Panc1 (cell line): ENCODE results near the gene SGPL1.

ENCODE experiments used
- TF ChIP-seq, protein P1 (sequence below): fragments of 450-650 bp; IDR thresholded peaks from 2 replicates; pipeline ENCODE4 v1.5.1; 2017; ENCODE audit warnings: mild to moderate bottlenecking
- TF ChIP-seq, protein P2 (sequence below), 2 experiments: IDR thresholded peaks; 2 replicates each; pipeline ENCODE4 v1.6.1; 2011 to 2012; ENCODE audit warnings: low read depth in 2 of 2, control low read depth in 1 of 2, low read length in 1 of 2, mild to moderate bottlenecking in 1 of 2, moderate library complexity in 1 of 2; ENCODE audit not compliant: insufficient read depth in 1 of 2

DNA sequence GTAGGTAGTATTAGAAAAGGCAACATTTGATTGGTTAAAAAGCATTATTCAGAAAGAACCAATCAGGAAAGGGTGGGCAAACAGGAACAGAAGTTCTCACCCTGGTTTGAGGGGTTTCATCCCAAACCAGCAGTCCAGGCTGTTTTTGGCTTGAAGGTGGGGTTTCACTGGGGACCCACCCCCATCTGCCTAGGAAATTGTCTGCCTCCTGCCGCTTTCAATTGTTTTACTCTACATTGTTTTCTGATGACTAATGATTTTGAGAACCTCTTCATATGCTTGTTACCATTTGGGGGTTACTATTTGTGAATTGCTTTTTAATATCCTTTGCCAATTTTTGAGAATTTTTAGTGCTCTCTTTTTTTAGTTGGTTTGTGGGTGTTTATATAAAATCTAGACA lies 75.9 kb downstream of the SGPL1 start:
- TF ChIP-seq, protein P1, sequence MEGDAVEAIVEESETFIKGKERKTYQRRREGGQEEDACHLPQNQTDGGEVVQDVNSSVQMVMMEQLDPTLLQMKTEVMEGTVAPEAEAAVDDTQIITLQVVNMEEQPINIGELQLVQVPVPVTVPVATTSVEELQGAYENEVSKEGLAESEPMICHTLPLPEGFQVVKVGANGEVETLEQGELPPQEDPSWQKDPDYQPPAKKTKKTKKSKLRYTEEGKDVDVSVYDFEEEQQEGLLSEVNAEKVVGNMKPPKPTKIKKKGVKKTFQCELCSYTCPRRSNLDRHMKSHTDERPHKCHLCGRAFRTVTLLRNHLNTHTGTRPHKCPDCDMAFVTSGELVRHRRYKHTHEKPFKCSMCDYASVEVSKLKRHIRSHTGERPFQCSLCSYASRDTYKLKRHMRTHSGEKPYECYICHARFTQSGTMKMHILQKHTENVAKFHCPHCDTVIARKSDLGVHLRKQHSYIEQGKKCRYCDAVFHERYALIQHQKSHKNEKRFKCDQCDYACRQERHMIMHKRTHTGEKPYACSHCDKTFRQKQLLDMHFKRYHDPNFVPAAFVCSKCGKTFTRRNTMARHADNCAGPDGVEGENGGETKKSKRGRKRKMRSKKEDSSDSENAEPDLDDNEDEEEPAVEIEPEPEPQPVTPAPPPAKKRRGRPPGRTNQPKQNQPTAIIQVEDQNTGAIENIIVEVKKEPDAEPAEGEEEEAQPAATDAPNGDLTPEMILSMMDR, result no peak
- TF ChIP-seq, protein P2, sequence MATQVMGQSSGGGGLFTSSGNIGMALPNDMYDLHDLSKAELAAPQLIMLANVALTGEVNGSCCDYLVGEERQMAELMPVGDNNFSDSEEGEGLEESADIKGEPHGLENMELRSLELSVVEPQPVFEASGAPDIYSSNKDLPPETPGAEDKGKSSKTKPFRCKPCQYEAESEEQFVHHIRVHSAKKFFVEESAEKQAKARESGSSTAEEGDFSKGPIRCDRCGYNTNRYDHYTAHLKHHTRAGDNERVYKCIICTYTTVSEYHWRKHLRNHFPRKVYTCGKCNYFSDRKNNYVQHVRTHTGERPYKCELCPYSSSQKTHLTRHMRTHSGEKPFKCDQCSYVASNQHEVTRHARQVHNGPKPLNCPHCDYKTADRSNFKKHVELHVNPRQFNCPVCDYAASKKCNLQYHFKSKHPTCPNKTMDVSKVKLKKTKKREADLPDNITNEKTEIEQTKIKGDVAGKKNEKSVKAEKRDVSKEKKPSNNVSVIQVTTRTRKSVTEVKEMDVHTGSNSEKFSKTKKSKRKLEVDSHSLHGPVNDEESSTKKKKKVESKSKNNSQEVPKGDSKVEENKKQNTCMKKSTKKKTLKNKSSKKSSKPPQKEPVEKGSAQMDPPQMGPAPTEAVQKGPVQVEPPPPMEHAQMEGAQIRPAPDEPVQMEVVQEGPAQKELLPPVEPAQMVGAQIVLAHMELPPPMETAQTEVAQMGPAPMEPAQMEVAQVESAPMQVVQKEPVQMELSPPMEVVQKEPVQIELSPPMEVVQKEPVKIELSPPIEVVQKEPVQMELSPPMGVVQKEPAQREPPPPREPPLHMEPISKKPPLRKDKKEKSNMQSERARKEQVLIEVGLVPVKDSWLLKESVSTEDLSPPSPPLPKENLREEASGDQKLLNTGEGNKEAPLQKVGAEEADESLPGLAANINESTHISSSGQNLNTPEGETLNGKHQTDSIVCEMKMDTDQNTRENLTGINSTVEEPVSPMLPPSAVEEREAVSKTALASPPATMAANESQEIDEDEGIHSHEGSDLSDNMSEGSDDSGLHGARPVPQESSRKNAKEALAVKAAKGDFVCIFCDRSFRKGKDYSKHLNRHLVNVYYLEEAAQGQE (IDR thresholded peaks at IDR 0.05; ENCODE audit: insufficient read depth in 1 of 2, low read depth in 2 of 2, low read length in 1 of 2), result no peak
